Measurements from ENCODE around the gene CD99L2. TPM values are rescaled to one million over a fixed set of nuclear protein-coding genes. Genes with fewer than 3 reads are reported as not detected.

CD99L2 gene
- total and polyA plus RNA-seq, 4 donors, result 45.0 to 130 (median 108) TPM

- 80% methylated on average over 12 of the region's 13 CpGs for WGBS (ENCODE audit: insufficient coverage)
- DNase-seq (ENCODE audit: low read depth in 4 of 6, low spot score in 6 of 6), result no peak
- peaks cover 15% of the 10 kb centered on the region for H3K4me1 ChIP-seq (ENCODE audit: control insufficient read depth, insufficient read depth, low read length)
- no peak overlapping the region for H3K4me3 ChIP-seq (ENCODE audit: low read depth, low read length)
- peaks cover 44% of the 10 kb centered on the region for H3K36me3 ChIP-seq (ENCODE audit: control insufficient read depth, insufficient read depth, low read length)
- no peaks in the 10 kb centered on the region for H3K27me3 ChIP-seq (ENCODE audit: control insufficient read depth, insufficient read depth, low read length)
- no peak overlapping the region for H3K27ac ChIP-seq (ENCODE audit: low read depth, low read length)
- no peaks in the 10 kb centered on the region for H3K9me3 ChIP-seq (ENCODE audit: control insufficient read depth, insufficient read depth, low read length)
Observed at GRCh38 chrX:150763303-150763797, 135.1 kb downstream of the CD99L2 start.

DNA sequence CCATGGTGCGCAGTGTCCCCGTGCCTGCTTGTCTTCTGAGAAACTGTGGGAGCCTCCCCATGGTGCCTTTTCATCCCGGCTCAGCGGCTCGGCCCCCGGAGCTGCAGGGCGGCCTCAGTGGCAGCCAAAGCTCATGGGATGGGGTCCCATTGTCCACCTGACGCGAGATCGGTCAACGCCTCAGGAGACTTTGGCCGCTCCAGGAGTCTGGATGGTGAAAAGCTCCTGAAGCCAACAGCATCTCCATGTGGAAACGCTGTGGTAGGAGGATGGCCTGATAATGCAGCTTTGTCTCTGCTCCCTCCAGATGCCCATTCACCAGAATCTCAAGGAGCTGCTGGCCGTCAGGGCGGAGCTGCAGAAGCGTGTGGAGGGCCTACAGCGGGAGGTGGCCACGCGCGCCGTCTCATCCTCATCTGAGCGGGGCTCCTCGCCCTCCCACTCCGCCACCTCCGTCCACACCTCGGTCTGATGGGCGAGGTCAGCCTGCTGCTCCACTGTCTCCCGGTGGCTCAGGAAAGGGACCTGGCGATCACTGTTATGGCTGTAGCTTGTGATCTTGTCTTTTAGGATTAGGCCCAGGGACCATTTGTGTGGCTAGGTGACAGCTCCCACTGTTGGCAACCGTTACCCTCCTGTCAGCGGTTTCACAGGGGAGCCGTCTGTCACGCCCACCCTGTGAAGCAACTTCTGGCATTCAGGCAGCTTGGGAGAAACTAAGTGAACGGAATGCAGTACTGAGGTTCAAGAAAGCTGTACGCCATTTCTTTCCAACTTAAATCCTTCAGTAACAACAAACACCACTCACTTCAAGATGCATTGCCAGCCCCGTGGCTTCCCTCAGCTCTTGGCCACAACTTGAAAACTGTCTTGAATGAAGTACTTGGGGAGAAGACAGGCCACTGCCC is 136.0 kb downstream of the CD99L2 start:
- Histone ChIP-seq H3K4me1 (ENCODE audit: control insufficient read depth, insufficient read depth, low read length) (peaks cover 15% of the 10 kb centered on the region), H3K27ac (ENCODE audit: low read depth, low read length) (no peak overlapping the region), H3K27me3 (ENCODE audit: control insufficient read depth, insufficient read depth, low read length) (no peaks in the 10 kb centered on the region), H3K4me3 (ENCODE audit: low read depth, low read length) (no peak overlapping the region), H3K36me3 (ENCODE audit: control insufficient read depth, insufficient read depth, low read length) (peaks cover 49% of the 10 kb centered on the region), H3K9me3 (ENCODE audit: control insufficient read depth, insufficient read depth, low read length) (no peaks in the 10 kb centered on the region)
- peak in 1 of 6 donors; percentile 50 for DNase-seq (ENCODE audit: low read depth in 4 of 6, low spot score in 6 of 6)
- WGBS (ENCODE audit: insufficient coverage), result 83% methylated on average over 32 of the region's 36 CpGs

DNA sequence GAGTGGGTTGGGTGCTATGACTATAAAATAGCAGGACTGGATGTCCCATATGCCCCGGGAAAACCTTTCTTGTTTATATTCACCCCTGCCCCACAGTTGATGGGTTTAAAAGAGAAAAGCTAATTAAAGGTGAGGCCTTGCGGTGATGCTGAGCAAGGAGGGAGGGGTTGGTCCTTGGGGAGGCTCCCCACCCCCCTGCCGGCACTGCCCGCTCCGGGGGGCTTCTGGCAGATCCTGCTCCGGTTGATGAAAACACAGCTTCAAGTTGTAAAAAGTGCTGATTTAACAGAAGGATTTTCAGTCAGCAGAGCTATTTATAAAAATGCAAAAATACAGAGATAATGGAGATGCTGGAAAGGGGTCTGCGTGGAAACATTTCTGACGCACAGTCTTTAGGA is 136.7 kb downstream of the CD99L2 start:
- H3K4me3 ChIP-seq (ENCODE audit: low read depth, low read length), result no peak overlapping the region
- 77% methylated on average over 2 of the region's 8 CpGs for WGBS (ENCODE audit: insufficient coverage)
- no peaks in the 10 kb centered on the region for H3K9me3 ChIP-seq (ENCODE audit: control insufficient read depth, insufficient read depth, low read length)
- no peaks in the 10 kb centered on the region for H3K27me3 ChIP-seq (ENCODE audit: control insufficient read depth, insufficient read depth, low read length)
- peaks cover 49% of the 10 kb centered on the region for H3K36me3 ChIP-seq (ENCODE audit: control insufficient read depth, insufficient read depth, low read length)
- H3K4me1 ChIP-seq (ENCODE audit: control insufficient read depth, insufficient read depth, low read length), result peaks cover 15% of the 10 kb centered on the region
- DNase-seq (ENCODE audit: low read depth in 4 of 6, low spot score in 6 of 6), result no peak
- no peak overlapping the region for H3K27ac ChIP-seq (ENCODE audit: low read depth, low read length)

DNA sequence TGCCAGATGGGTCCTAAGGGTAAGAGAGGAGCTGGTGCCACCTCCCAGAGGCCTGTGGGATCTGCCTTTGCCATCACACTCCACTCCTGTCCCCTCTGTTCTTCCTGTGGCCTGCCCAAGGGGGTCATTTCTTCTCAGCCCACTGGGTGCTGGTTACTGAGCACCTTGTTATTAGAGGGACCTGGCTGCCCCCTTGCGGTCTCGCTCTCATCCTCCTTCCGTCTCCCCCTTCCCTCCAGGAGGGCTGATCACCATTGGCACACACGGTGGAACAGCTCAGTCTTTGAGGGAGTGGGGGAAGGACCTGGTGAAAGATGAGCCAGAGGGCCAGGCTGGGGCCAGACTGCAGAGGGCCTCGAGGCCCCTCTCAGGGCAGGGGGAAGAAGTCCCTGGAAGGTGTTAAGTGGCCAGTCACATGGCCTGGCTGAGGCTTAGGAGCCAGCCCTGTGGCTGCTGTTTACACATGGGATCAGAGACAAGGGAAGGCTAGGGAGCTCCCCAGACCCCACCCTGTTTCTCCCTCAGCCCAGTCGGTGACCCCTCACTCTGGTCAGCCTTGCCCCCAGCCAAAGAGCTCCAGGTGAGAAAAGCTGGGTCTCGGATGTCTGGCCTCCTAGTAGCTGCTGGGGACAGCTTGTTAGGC is 137.2 kb downstream of the CD99L2 start:
- Histone ChIP-seq H3K4me1 (ENCODE audit: control insufficient read depth, insufficient read depth, low read length) (peaks cover 15% of the 10 kb centered on the region), H3K27me3 (ENCODE audit: control insufficient read depth, insufficient read depth, low read length) (no peaks in the 10 kb centered on the region), H3K9me3 (ENCODE audit: control insufficient read depth, insufficient read depth, low read length) (no peaks in the 10 kb centered on the region), H3K27ac (ENCODE audit: low read depth, low read length) (no peak overlapping the region), H3K4me3 (ENCODE audit: low read depth, low read length) (no peak overlapping the region), H3K36me3 (ENCODE audit: control insufficient read depth, insufficient read depth, low read length) (peaks cover 48% of the 10 kb centered on the region)
- WGBS (ENCODE audit: insufficient coverage), result 29% methylated on average over 1 of the region's 7 CpGs
- DNase-seq (ENCODE audit: low read depth in 4 of 6, low spot score in 6 of 6), result no peak

DNA sequence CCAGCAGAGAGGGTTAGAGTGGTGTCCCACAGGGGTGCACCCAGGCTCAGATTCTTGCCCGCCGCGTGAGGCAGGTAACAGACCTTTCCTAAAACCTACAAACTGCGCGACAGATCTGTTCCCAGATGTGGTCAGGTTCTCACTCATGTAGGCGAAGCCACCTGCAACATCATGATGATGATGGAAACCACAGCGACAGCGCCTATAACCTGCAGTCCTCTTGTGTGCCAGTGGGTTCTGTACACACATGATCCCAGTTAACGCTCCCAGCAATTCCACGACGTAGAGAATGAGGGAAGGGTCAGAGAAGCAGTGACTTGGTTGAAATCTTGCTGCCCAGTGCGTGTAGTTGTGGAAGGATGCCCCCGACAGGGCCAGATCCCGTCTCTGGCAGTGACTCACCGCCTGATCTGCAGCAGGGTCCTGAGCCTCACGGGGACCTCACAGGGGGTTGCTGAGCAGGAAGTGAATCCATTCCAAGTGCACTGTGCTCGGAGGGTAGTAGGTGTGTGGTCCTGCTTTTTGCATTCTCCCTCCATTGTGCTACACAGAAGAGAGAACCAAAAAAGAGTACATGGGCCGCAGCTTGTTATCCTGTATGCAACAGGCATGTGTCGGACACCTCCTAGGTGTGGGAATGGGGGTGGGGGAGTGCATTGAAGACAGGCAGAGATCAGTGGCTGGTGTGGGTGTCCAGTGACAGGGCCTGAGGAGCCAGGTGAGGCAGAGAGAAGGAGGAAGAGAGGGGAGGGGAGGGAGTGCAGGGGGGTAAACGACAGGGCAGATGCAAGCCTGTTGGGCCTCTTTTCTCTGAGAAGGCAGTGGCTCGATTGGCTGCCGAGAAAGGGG is 138.7 kb downstream of the CD99L2 start:
- WGBS (ENCODE audit: insufficient coverage), result 83% methylated on average over 21 of the region's 22 CpGs
- Histone ChIP-seq H3K4me1 (ENCODE audit: control insufficient read depth, insufficient read depth, low read length) (peaks cover 15% of the 10 kb centered on the region), H3K4me3 (ENCODE audit: low read depth, low read length) (no peak overlapping the region), H3K9me3 (ENCODE audit: control insufficient read depth, insufficient read depth, low read length) (no peaks in the 10 kb centered on the region), H3K36me3 (ENCODE audit: control insufficient read depth, insufficient read depth, low read length) (peaks cover 47% of the 10 kb centered on the region), H3K27ac (ENCODE audit: low read depth, low read length) (no peak overlapping the region), H3K27me3 (ENCODE audit: control insufficient read depth, insufficient read depth, low read length) (no peaks in the 10 kb centered on the region)
- DNase-seq (ENCODE audit: low read depth in 4 of 6, low spot score in 6 of 6), result no peak

DNA sequence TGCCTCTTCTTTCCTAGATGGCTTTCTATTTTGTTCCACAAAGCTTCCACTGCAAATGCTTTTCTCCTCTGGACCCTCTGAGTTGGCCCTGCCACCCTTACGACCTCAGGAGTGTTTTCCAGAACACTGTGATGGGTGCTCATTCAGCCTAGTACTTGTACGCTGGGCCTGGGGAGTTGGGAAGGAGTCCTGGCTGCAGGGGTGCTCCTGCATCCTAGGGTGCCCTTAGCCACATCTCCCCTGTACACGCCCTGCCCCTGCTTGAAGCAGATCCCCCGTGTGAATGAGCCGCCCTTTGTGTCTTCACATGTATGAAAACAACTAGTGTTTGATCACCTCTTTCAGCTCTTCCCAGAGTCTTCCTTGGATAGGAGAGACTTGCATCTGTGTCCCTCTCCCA is 141.1 kb downstream of the CD99L2 start:
- peaks cover under 1% of the 10 kb centered on the region for H3K4me1 ChIP-seq (ENCODE audit: control insufficient read depth, insufficient read depth, low read length)
- no peaks in the 10 kb centered on the region for H3K27me3 ChIP-seq (ENCODE audit: control insufficient read depth, insufficient read depth, low read length)
- no peak for DNase-seq (ENCODE audit: low read depth in 4 of 6, low spot score in 6 of 6)
- no peaks in the 10 kb centered on the region for H3K9me3 ChIP-seq (ENCODE audit: control insufficient read depth, insufficient read depth, low read length)
- peaks cover 33% of the 10 kb centered on the region for H3K36me3 ChIP-seq (ENCODE audit: control insufficient read depth, insufficient read depth, low read length)
- H3K27ac ChIP-seq (ENCODE audit: low read depth, low read length), result no peak overlapping the region
- 83% methylated on average over 5 of the region's 5 CpGs for WGBS (ENCODE audit: insufficient coverage)
- no peak overlapping the region for H3K4me3 ChIP-seq (ENCODE audit: low read depth, low read length)

DNA sequence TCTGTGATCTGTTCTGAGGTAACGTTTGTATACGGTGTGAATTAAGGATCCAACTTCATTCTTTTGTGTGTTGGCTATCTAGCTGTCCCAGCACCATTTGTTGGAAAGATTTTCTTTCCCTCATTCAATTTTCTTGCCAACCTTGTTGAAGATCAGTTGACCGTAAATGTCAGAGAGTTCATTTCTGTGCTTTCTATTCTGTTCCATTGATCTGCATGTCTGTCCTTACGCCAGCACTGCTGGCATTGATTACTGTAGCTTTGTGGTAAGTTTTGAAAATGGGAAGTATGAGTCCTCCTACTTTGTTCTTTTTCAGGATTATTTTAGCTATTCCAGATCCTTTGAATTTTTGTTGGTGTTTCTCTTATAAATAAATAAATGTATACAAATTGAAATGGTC is 144.5 kb downstream of the CD99L2 start:
- peaks cover 30% of the 10 kb centered on the region for H3K36me3 ChIP-seq (ENCODE audit: control insufficient read depth, insufficient read depth, low read length)
- no peak for DNase-seq (ENCODE audit: low read depth in 4 of 6, low spot score in 6 of 6)

GRCh38 chrX:150753357-150753756 is 145.1 kb downstream of the CD99L2 start:
- Histone ChIP-seq H3K4me3 (ENCODE audit: low read depth, low read length) (no peak overlapping the region), H3K27me3 (ENCODE audit: control insufficient read depth, insufficient read depth, low read length) (no peaks in the 10 kb centered on the region), H3K9me3 (ENCODE audit: control insufficient read depth, insufficient read depth, low read length) (no peaks in the 10 kb centered on the region), H3K27ac (ENCODE audit: low read depth, low read length) (no peak overlapping the region), H3K36me3 (ENCODE audit: control insufficient read depth, insufficient read depth, low read length) (peaks cover 30% of the 10 kb centered on the region), H3K4me1 (ENCODE audit: control insufficient read depth, insufficient read depth, low read length) (no peaks in the 10 kb centered on the region)
- WGBS (ENCODE audit: insufficient coverage), result 100% methylated on average over 1 of the region's 4 CpGs
- no peak for DNase-seq (ENCODE audit: low read depth in 4 of 6, low spot score in 6 of 6)

More for the DNA sequence above, 144.5 kb downstream of the CD99L2 start:
- Histone ChIP-seq H3K27ac (ENCODE audit: low read depth, low read length) (no peak overlapping the region), H3K4me1 (ENCODE audit: control insufficient read depth, insufficient read depth, low read length) (no peaks in the 10 kb centered on the region), H3K9me3 (ENCODE audit: control insufficient read depth, insufficient read depth, low read length) (no peaks in the 10 kb centered on the region), H3K27me3 (ENCODE audit: control insufficient read depth, insufficient read depth, low read length) (no peaks in the 10 kb centered on the region), H3K4me3 (ENCODE audit: low read depth, low read length) (no peak overlapping the region)
- WGBS (ENCODE audit: insufficient coverage), result no CpG with 5 or more reads among the region's 4 CpGs

DNA sequence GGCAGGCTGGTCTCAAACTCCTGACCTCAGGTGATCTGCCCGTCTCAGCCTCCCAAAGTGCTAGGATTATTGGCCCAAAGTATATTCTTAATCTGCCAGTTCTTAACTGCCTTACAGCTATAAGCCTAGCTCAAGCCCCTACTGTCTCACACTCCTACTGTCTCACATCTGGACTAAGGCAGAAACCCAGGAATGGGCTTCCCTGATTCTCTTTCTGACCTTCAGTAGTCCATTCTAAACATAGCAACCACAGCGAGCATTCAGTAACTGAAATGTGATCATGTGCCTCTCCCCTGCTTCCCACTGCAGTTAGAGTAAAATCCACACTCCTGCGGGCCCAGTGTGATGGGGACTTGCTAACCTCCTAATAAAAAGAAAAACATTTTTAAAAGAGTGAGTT is 146.3 kb downstream of the CD99L2 start:
- WGBS (ENCODE audit: insufficient coverage), result 100% methylated on average over 1 of the region's 3 CpGs

More for the DNA sequence above, 146.3 kb downstream of the CD99L2 start:
- H3K27ac ChIP-seq (ENCODE audit: low read depth, low read length), result no peak overlapping the region
- DNase-seq (ENCODE audit: low read depth in 4 of 6, low spot score in 6 of 6), result no peak
- H3K36me3 ChIP-seq (ENCODE audit: control insufficient read depth, insufficient read depth, low read length), result peaks cover 18% of the 10 kb centered on the region
- no peaks in the 10 kb centered on the region for H3K9me3 ChIP-seq (ENCODE audit: control insufficient read depth, insufficient read depth, low read length)
- no peaks in the 10 kb centered on the region for H3K4me1 ChIP-seq (ENCODE audit: control insufficient read depth, insufficient read depth, low read length)
- no peaks in the 10 kb centered on the region for H3K27me3 ChIP-seq (ENCODE audit: control insufficient read depth, insufficient read depth, low read length)
- H3K4me3 ChIP-seq (ENCODE audit: low read depth, low read length), result no peak overlapping the region
